T-cell (primary cell): ENCODE measurements around the gene OGFRL1. TPM values are rescaled to one million over a fixed set of nuclear protein-coding genes. Genes with fewer than 3 reads are reported as not detected.

ENCODE experiments used
- ATAC-seq, 4 experiments: fragments of 200-7000 bp in 3 of 4; fragments of 150-1000 bp in 1 of 4; cut with Tn5 transposase; replicated peaks in 1 of 4; 1 replicate in 3 of 4; 2 replicates in 1 of 4; pipeline ENCODE4 v1.10.0; 2021; ENCODE audit warnings: moderate library complexity in 3 of 4, mild to moderate bottlenecking in 2 of 4, moderate number of reproducible peaks in 1 of 4
- CTCF ChIA-PET, 2 donors: fragments of 300-600 bp; sonication (Branson Sonifier 250); formaldehyde crosslinking; loops; one replicate each; lab custom pipeline; 2022; ENCODE audit warnings: antibody characterized with exemption in 2 of 2; lab: Charles Lee
- POLR2A ChIA-PET, 2 donors: fragments of 300-600 bp; sonication (Branson Sonifier 250); formaldehyde crosslinking; loops; one replicate each; lab custom pipeline; 2022; ENCODE audit warnings: antibody characterized with exemption in 2 of 2; lab: Charles Lee
- DNase-seq, 35 experiments: peaks; one replicate each; pipeline versions ENCODE4 v3.0.0 to v3.0.0-alpha.2; 2013 to 2023
- H3K27ac ChIP-seq: one replicate; pipeline ENCODE4 v1.5.1; 2013; ENCODE audit warnings: low read length
- H3K27me3 ChIP-seq, 2 experiments: replicated peaks in 1 of 2; 1 replicate in 1 of 2; 2 replicates in 1 of 2; pipeline versions ENCODE4 v1.6.1 to v1.7.0; 2013; ENCODE audit warnings: low read length in 1 of 2, mixed read lengths in 1 of 2; ENCODE audit not compliant: control insufficient read depth in 2 of 2, insufficient read depth in 2 of 2; ENCODE audit errors: extremely low read depth in 1 of 2
- H3K36me3 ChIP-seq, 2 donors: 1 replicate in 1 of 2; 2 replicates in 1 of 2; pipeline versions ENCODE4 v1.6.1 to v1.7.0; 2013; ENCODE audit warnings: low read length in 1 of 2; ENCODE audit not compliant: control insufficient read depth in 2 of 2, insufficient read depth in 1 of 2; ENCODE audit errors: extremely low read depth in 1 of 2
- H3K4me1 ChIP-seq, 2 experiments: 1 replicate in 1 of 2; 2 replicates in 1 of 2; pipeline versions ENCODE4 v1.6.1 to v1.7.0; 2013; ENCODE audit warnings: low read length in 2 of 2, mixed read lengths in 1 of 2; ENCODE audit not compliant: insufficient read depth in 2 of 2, control insufficient read depth in 1 of 2; ENCODE audit errors: extremely low read depth in 1 of 2
- H3K4me3 ChIP-seq, 2 donors: 1 replicate in 1 of 2; 2 replicates in 1 of 2; pipeline versions ENCODE4 v1.5.1 to v1.7.0; 2013; ENCODE audit warnings: mild to moderate bottlenecking in 2 of 2, low read length in 1 of 2, moderate library complexity in 1 of 2; ENCODE audit not compliant: control insufficient read depth in 1 of 2; ENCODE audit errors: extremely low read depth in 1 of 2
- H3K9me3 ChIP-seq: 2 replicates; pipeline ENCODE4 v1.7.0; 2013
- H3K27ac Mint-ChIP-seq, 2 donors: one replicate each; pipeline ENCODE4 v1.8.0; 2020 to 2021; ENCODE audit warnings: mild to moderate bottlenecking in 2 of 2, mixed read lengths in 2 of 2
- H3K27me3 Mint-ChIP-seq, 2 donors: one replicate each; pipeline ENCODE4 v1.8.0; 2021 to 2022; ENCODE audit warnings: mixed read lengths in 2 of 2
- H3K36me3 Mint-ChIP-seq: one replicate; pipeline ENCODE4 v1.8.0; 2021; ENCODE audit warnings: mixed read lengths
- H3K4me1 Mint-ChIP-seq, 3 donors: one replicate each; pipeline ENCODE4 v1.8.0; 2020 to 2022; ENCODE audit warnings: mixed read lengths in 3 of 3, mild to moderate bottlenecking in 1 of 3
- H3K4me3 Mint-ChIP-seq, 3 donors: one replicate each; pipeline ENCODE4 v1.8.0; 2020 to 2022; ENCODE audit warnings: mild to moderate bottlenecking in 3 of 3, mixed read lengths in 3 of 3, moderate library complexity in 3 of 3
- H3K9me3 Mint-ChIP-seq, 3 donors: one replicate each; pipeline ENCODE4 v1.8.0; 2020 to 2022; ENCODE audit warnings: mixed read lengths in 3 of 3
- total RNA-seq, 35 experiments: library from RNA in 6 of 35; stranded (reverse) in 6 of 35; fragments of 120-200 nt in 1 of 35; gene quantifications; one replicate each; pipeline versions ENCODE4 v1.2.1 to v1.2.4 and lab custom pipeline; 2013 to 2026

Gene OGFRL1
- total RNA-seq, 5 donors from 2014 or later (not counting 1 experiment from before 2014, with no cell fraction given): 7.3 to 10.0 (median 8.2) TPM

- DNase-seq (no peak), ATAC-seq (no peak)
- ChIA-PET CTCF (interaction anchor here (0.5 to 1.9 kb wide), 3 partner anchors 160 to 164 kb away, joined by 3 to 13 read pairs (median 10); no protein-coding TSS in a partner anchor), POLR2A (no interaction called here)
- Histone ChIP-seq H3K27me3 (no peaks in the 10 kb centered on the region), H3K36me3 (no peaks in the 10 kb centered on the region), H3K9me3 (no peaks in the 10 kb centered on the region), H3K4me3 (no peak overlapping the region), H3K27ac (no peak overlapping the region), H3K4me1 (no peaks in the 10 kb centered on the region)
- no peaks in the 10 kb centered on the region for H3K4me1 Mint-ChIP-seq
- H3K36me3 Mint-ChIP-seq: no peaks in the 10 kb centered on the region
- no peaks in the 10 kb centered on the region for H3K9me3 Mint-ChIP-seq
- peaks cover 0 to 1% of the 10 kb centered on the region in 2 donors for H3K27me3 Mint-ChIP-seq
- no peak overlapping the region for H3K4me3 Mint-ChIP-seq
- no peak overlapping the region for H3K27ac Mint-ChIP-seq
Observed at GRCh38 chr6:71351190-71351589, 62.6 kb downstream of the OGFRL1 start.
